Pons (tissue), 1 donor: ENCODE data around the gene NINJ1.

Source experiments
- DNase-seq: peaks from one replicate; pipeline ENCODE4 v3.0.0-alpha.2; 2016; ENCODE audit warnings: low spot score

The NINJ1 gene, protein sequence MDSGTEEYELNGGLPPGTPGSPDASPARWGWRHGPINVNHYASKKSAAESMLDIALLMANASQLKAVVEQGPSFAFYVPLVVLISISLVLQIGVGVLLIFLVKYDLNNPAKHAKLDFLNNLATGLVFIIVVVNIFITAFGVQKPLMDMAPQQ

DNA sequence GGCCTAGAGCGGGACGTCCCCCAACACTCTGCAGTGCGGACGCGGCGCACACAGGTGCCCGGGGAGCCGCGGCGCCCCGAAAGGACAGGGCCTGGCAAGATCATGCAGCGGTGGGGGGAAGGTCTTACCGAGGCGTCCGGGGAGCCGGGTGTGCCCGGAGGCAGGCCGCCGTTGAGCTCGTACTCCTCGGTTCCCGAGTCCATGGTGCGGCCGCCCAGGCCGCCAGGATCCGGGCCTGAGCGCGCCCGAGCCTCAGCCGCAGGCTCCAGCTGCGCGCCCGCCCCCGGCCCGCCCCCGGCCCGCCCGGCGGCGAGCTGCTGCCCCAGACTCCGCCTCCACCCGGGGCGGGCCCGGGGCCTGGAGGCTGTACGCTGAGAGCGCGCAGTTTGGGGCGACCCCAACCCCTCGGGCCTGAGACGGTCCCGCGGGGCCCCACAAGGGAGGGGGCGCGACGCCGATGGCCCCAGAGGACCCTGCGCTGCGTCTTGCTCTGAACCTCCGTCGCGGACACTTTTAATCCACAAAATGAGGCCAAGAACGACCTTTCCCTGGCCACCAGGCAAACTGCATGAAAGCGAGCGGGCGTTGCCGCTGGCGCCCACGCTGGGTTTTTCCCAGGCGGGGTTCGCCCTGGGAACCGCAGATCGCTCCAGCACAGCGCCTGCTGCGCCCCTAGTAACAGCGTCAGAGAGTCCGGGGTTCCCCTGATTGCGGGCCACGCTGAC lies at the start of gene NINJ1:
NINJ1 (minus strand) TSS at position 237 of the 725 bp plus-strand sequence; CDS start at position 203, 34 bp downstream.
- DNase-seq: peak; percentile 60

DNA sequence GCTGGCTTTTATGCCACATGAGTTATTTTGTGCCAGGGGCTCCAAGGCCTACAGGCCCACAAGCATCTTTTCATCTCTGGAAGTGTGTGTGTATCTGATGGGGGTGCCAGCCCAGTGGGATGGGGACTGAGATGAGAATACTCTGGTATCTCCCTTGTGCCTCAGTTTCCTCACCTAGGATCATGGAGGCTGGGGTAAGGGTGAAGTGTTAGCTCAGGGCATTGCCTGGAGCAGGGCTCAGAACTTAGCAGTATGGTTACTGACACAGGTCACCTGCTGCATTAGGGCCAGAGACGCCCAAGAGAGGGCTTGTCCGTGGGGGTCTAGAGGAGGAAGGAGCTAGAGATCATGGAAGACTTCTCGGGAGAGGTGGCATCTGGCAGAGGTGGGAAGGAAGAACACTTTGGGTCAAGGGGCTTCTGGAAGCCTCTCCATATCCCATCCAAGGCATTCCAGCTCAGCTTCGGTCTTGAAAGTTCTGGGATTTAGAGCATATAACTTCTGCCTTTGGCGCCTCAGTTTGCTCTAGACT lies 49.1 kb upstream of the NINJ1 start:
- DNase-seq: no peak

DNA sequence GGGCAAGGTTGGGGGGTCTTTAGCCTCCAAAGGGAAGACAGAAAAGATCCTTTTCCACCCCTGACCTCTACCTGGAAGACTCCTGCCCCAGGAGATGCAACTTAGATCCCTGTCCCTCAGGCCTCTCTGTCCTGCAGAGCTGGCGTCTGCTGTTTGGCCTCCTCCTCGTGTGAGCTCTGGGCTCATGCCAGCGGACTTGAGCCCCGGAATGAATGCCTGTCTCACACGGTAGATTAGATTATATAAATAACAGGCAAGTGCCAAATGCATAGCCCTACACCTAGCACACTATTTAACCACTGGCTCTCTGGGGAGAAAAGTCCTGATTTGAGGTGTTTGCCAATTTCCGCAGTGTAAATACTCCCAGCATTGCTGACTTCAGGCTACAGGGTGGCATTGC lies 48.5 kb upstream of the NINJ1 start:
- DNase-seq: no peak

DNA sequence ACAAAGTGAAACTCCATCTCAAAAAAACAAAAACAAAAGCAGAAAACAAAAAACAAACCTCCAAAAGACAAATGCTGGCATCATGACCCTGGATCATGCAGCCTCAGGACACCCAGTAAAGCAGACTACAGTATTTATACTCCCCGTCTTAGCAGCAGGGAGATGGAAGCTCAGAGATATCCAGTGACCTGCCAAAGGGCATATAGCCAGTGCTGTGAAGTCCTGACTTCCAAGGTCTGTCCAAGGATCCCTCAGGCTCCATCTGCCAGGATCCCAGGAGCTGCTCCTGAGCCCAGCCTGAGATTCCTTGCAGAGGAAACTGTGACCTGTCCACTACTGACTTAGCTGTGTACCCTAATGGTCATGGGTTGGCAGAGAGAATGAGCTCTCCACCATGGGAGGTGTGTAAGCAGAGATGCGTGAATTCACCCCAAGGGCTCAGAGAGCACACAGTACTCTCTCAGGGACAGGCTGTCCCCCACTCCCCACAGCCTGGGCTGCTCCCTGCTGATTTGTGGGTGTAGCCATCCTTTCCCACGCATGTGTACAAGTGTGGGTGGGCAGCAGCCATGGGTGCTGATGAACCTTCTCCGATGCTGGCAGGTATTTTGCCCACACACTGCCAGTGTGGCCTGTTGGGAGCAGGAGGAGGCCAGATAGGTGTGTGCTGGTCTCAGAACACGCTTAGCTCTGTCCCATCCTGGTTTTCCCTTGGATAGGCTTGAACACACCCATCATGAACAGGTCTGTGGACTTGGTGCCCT lies 47.8 kb upstream of the NINJ1 start:
- no peak for DNase-seq

DNA sequence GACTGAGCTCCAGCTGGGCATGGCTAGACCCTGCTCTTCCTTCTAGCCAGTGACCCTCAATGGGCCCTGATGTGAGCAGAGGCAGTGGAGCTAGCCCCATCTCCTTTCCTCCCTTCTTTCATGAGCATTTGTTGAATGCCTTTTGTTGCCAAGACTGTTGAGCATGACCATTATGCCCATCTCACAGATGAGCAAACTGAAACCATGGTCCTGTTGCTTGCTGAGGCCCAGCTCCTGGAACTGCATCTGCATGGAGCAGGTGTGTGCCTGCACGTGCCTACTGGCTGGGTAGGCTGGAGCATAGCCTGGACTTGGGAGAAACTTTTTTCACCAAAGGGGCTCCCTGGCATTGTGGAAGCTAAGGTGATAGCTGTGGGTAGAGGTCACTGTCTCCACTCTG lies 46.9 kb upstream of the NINJ1 start:
- no peak for DNase-seq

DNA sequence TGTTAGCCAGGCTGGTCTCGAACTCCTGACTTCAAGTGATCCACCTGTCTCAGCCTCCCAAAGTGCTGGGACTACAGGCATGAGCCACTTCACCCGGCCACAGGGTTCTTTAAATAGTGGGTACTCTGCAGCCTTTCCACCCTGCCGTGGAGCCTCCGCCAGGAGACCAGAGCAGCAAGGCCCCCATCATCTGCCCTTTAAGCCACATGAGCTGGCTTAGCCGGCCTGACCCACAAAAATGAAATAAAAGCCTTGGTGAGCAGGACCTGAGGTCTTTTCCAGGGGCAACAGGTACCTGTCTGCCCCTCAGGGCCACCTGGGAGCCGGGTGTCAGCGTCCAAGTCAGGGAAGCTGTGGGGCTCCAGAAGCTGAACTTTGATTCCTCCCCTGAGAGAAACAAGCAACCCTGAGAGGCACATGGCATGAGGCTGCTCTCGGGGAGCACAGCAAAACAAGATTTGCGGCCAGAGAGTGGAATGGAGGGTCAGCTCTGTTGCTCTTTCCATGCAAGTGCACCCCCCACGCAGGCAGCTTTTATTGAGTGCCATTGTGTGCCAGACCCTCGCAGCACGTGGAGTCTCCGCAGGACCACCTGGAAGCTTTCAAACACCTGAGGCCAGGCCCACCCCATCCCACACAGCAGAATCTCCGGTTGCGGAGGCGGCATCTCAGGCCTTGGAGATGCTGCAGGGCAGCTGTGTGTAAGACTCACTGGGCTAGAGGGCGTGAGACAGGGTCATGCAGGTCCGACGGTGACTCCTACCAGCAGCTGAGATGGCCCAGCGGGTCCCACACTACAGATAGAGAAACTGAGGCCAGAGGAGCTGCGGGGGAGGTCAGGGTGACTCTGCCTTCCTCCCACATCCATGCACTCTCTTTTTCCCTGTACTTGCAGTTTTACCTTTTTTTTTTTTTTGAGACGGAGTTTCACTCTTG lies 45.1 kb upstream of the NINJ1 start:
- DNase-seq: no peak

DNA sequence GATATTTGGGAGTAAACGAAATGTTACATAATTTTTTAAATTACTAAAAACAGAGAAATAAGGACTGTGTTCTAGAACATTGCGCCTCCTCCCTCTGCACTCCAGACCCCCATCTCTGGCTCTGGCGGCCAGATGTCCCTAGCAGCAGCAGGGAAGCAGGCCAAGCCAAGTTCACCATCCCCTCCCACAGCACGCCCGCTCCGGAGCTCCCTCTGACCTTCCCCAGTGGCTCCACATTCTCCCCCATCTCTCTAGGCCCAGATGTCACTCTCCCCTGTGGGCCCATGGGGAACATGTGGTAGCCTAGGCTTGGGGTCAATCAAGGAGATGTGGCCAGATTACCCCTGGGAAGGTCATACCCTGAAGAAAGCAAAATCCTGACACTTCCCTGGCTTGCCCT lies 43.6 kb upstream of the NINJ1 start:
- no peak for DNase-seq

DNA sequence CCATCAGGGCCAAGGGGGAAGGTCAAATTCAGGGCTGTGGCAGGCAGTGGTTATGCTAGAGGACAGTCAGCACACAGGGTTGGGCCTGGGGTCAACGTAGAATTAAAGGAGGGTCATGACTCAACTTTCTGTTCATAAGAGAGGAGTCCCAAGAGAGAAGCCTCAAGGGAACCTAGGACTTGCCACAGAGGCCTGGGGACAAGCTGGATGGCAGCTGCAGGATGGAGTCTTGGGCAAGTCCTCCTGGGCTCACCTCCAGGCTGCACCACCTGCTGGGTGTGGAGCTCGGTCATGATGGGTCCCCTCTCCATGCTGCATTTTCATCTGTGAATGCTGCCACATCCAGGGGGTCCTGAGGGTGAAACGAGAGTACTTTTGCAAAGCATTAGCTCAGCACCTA lies 40.9 kb upstream of the NINJ1 start:
- DNase-seq: no peak

DNA sequence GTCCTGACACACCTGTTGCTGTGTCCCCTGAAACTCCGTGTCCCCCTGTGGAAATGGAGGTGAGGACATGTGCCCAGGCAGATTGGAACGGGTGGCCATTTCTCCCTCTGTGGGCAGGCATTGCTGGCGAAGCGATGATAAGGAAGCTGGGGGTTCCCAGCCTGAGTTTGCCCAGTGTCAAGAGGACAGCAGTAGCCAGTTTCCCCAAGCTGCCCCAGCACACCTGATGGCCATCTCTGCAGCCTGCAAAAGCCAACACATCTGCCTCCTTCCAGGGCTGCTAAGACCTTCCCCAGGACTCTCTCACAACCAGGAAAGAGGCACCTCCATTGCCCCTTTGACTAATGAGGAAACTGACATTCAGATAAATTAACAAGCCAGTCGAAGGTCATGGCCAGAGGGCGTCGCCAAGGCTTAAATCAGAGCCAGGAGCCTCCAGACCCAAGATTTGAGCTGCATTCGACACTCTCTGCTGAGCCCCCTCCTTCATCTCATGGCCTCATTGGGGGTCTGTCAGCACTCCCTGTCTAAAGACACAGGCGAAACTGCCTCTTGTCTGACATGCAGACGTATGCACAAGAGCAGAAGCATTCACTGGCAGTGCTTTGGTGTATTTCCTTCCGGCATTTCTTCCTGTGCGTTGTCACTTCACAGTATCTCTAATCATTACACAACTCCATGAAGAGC lies 39.5 kb upstream of the NINJ1 start:
- DNase-seq: no peak

DNA sequence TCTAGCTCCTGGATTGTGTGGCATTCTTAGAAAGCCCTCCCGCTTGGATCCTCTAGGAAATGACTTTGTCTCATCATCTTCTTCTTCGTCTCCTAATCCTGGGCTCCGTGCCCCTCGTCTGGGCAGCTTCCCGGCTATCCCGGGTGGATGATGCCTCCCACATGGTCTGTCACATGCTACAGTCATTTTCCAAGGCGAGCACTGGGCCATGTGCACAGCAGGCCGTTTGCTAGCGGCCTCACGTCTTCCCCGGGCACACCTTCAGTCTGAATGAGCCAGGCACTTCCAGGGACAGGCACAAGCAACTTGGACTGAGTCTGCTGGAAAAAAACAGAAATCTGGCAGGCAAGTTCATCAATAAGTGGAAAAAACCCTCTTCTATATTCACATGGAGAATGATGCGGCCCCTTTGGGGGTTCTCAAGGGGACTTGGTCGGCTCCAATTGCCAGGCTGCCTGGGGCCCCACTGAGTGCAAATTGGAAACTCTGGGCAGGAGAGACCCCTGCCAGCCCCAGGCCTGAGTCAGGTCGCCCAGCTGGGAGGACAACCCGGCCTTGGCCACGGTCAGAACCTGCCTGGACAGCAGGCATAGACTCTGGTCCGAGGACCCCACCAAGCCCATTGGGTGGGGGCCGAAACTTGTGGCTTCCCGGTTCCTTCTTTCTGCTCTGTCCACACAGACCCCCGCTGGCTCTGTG lies 38.8 kb upstream of the NINJ1 start:
- DNase-seq: no peak

DNA sequence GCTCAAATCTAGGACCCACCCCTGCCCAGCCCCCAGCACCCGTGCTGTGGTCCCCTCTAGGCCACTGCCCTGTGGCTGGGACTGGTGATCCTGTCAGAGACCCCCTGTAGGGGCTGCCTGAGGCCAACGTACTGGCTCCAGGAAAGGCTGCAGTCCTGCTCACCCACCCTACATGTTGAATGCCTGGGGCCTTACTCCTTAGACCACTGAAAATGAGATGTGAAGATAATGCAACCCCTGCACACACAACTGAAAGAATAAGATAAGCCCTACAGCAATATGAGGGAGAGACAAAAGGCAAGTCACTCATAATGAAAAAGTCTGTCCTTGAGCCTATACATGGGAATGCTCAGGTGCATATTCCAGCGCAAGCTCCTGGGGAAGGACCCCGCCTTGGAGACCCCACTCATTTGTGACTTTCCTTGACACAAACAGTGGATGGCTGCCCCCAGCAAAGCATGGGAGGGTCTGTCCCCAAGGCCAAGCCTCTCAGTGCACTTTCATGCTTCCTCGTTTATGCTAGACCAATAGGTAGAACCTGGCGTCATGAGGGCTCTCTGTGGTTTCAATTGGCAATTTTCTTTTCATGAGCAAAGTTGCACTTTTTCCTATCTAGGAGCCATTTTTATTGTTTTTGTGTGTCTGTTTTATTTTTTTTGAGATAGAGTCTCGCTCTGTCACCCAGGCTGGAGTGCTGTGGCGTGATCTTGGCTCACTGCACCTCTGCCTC lies 37.4 kb upstream of the NINJ1 start:
- no peak for DNase-seq

DNA sequence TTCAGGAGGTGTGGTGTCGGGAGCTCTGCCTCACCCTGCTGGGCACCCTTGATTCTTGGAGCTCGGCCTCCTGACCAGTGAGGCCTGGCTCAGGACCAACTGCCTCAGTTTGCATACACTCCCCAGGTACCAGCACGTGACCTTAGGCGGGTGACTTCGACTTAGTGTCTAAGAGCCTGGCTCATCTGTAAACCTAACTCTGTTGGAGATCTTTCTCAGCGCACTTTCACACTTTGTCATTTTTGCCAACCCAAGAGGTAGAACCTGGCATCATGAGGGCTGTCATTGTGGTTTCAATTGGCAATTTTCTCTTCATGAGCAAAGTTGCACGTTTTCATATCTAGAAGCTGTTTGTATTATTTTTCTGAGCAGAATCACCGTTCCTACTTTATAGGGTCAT lies 36.5 kb upstream of the NINJ1 start:
- DNase-seq: no peak

DNA sequence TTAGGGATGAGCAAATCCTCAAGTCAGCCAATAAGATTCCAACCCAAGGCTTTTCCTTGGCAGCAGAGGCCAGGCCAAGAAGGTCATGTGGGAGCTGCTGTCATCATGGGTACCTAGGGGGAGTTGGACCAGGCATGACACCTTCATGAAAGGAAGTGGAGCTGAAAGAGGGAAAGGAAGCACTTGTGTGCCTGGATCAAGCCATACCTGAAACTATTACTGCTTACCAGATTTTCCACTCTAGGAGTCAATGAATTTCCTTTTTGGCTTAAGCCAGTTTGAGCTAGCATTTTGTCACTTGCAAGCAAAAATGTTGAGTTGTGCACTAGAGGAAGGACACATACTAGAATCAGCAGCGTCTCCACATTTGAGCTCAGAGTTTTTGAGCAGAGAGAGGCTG lies 35.4 kb upstream of the NINJ1 start:
- no peak for DNase-seq

DNA sequence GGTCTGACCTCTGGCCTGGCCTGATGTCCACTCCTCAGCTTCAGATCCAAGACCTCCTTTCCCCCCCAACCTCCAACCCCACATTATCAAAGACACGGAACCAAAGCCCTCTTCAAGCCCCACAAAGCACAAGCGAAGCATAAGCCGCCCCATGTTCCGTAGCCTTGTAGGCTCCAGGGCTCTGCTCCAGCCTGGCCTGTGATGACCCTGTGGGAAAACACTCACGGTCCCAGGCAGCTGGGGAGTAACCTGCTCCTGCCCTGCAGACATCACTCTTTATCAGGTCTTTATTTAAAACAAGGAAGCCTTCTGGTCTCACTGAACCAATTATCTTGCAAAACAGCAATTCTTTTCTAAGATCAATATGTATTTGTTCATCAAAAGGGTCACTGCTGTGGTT lies 34.5 kb upstream of the NINJ1 start:
- DNase-seq: no peak

DNA sequence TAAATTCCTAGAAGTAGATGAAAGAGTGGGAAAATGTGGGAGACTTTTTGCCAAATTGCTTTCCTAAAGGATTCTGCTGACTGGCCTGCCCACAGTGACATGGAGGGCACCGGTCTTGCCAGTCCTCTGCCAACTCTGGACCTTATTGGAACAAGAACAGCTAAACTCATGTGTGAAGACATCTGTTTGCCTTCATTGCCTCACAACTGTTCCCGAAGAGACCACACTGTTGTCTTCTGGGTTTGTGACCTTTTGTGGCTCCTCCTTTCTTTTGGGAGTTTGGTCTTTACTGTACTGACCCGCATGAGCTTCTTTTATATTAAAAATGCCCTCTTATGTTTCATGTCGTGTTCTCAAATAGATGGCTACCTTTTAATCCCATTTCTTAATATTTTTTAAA lies 33.8 kb upstream of the NINJ1 start:
- no peak for DNase-seq

DNA sequence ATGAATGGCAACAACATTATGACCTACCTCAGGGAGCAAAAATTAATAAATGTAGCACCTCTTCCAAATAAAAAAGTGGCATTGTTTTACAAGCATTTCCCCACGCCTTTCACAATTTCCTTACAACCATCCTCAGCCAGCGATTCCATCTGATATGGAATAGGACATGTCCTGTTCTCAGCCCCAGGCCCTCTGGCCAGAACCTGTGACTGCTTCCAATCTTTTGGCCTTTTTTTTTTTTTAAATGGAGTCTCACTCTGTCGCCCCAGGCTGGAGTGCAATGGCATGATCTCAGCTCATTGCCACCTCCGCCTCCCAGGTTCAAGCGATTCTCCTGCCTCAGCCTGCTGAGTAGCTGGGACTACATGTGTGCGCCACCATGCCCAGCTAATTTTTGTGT lies 33.1 kb upstream of the NINJ1 start:
- DNase-seq: no peak

DNA sequence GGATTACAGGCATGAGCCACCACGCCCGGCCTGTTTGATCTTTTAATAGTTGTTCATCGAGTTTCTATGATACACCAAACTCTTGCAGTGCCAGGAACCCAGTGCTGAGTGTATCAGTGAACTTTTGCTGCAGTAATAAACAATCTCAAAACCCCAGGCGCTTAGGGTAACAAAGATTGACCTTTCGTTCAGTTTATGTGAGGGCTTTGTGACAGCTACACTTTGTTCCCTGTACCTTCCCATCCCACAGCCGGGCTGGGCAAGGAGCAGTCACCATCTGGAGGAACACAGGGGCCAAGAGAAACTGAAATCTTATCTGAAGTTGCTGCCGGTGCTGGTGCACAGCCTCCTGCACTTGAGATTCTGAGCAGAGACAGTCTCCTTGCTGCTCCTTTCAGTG lies 32.6 kb upstream of the NINJ1 start:
- no peak for DNase-seq

DNA sequence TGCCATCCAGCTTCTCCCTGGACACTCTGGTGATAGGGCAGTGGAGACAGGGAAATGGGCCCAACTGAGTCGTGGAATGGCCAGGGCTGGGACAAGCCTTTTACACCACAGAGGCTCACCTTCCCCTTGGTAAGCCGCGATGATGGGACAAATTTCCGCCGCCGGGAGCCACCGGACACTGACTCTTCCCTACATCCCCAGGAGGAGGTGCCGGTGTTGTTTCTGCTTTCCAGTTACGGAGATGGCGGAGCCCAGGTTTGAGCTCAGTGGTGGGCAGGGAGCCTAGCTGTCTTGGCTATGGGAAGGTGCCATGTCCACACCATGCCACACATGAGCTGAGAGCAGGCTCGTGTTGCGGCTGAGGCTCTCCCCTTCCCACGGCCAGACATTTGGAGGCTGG lies 30.0 kb upstream of the NINJ1 start:
- DNase-seq: no peak

DNA sequence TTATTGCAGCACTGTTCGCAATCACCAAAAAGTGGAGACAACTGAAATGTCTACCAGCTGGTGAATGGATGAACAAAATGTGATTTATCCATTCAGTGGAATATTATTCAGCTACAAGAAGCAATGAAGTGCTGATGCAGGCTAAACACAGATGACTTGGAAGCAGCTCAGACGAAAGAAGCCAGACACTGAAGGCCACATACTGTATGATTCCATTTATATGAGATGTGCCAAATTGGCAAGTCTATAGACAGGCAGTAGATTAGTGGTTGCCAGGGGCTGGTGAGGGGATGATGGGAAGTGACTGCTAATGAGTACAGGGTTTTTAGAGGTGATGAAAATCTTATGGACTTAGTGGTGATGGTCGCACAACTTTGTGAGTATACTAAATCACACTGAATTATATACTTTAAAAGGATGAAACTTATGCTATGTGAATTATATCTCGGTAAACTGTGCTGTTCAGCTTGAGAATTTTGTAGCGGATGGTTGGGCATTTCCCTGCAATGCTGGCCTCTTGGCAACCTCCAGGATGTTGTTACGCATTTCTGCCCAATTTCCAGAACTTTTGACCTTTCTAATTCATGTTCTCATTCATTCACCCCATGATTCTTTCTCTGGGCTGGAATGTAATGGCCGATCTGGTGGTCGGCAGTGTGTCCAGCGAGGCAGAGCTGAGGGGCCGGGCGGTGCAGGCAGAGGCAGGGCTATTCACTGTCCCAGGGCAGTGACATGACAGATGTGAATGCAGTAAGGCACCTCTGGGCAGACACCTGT lies 27.9 kb upstream of the NINJ1 start:
- DNase-seq: no peak
